Measurements from ENCODE around the gene IMMT. TPM values are rescaled to one million over a fixed set of nuclear protein-coding genes. Genes with fewer than 3 reads are reported as not detected.

IMMT gene
- total and polyA plus RNA-seq, 2 of the 8 experiments (the other 6 are each of a cell fraction or from before 2014, with no cell fraction given): 37.7 to 103 TPM

DNA sequence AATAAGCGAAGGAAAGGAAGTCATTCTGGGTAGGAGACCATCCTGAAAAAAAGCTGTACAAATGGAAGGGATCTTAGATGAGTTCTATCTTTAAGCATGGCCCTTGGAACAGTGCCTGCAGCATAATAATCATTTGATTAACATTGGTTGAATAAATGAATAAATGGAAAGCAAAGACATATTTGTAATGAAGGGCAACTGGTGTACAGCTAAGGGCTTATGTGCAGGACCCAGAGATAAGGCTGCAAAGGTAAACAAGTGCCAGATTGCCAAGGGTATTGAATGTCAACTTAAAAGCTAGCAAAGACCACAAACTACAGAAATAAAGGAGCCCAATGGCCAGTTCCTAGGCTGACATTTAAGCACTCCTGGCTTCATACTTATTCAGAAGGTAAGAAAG lies 19.4 kb downstream of the IMMT start:
- Histone ChIP-seq H2BK15ac (ENCODE audit: low read length) (no peak overlapping the region), H3K4ac (replicated peaks; ENCODE audit: insufficient read length, low read depth, low read length) (no peak overlapping the region), H2AFZ (ENCODE audit: low read length) (no peak overlapping the region), H3K23ac (ENCODE audit: insufficient read length) (no peak overlapping the region), H3K4me1 (replicated peaks in 1 of 4; ENCODE audit: control insufficient read depth in 3 of 4, insufficient read depth in 4 of 4, low read length in 3 of 4) (no peaks in the 10 kb centered on the region), H3K14ac (ENCODE audit: insufficient read length) (no peak overlapping the region), H2BK20ac (ENCODE audit: low read length) (no peak overlapping the region), H3K56ac (replicated peaks; ENCODE audit: insufficient read length, low read depth, low read length) (no peak overlapping the region), H3K79me1 (ENCODE audit: low read depth, low read length) (no peaks in the 10 kb centered on the region; the same call in 1 of the 2 replicates), H4K8ac (ENCODE audit: extremely low read depth, insufficient read depth, low read length) (no peak overlapping the region), H3K27me3 (replicated peaks in 1 of 4; ENCODE audit: control insufficient read depth in 3 of 4, extremely low read depth in 1 of 4, insufficient read depth in 3 of 4, low read length in 3 of 4) (no peaks in the 10 kb centered on the region), H3K36me3 (ENCODE audit: control insufficient read depth in 2 of 4, insufficient read depth in 4 of 4, low read length in 3 of 4) (peaks cover 10 to 39% (median 23%) of the 10 kb centered on the region in 4 experiments; a peak in 7 of 8 replicates), H4K20me1 (replicated peaks in 1 of 2; ENCODE audit: control insufficient read depth in 1 of 2, insufficient read depth in 2 of 2, low read length in 2 of 2) (peaks cover 0 to 2% of the 10 kb centered on the region in 2 experiments), H3K9me3 (ENCODE audit: insufficient read depth in 2 of 2, low read depth in 1 of 2, low read length in 1 of 2) (no peaks in the 10 kb centered on the region), H2BK5ac (ENCODE audit: low read depth, low read length) (no peak overlapping the region), H2BK12ac (ENCODE audit: low read depth, low read length) (no peak overlapping the region), H3K18ac (ENCODE audit: extremely low read depth, low read length) (no peak overlapping the region), H3K79me2 (ENCODE audit: control insufficient read depth in 1 of 2, insufficient read depth in 2 of 2, low read length in 2 of 2) (0 out of 4 replicates have a peak, but pooled peaks cover 0 to 1% of the 10 kb centered on the region in 2 experiments), H3K23me2 (ENCODE audit: low read depth, low read length) (no peaks in the 10 kb centered on the region), H3K4me3 (ENCODE audit: extremely low read depth in 1 of 4, insufficient read depth in 2 of 4, low read depth in 3 of 4, low read length in 4 of 4) (no peak overlapping the region), H2BK120ac (replicated peaks; ENCODE audit: low read depth, low read length) (no peak overlapping the region), H3K9ac (replicated peaks in 1 of 4; ENCODE audit: extremely low read depth in 1 of 4, low read depth in 3 of 4, low read length in 3 of 4) (no peak overlapping the region), H4K91ac (replicated peaks; ENCODE audit: insufficient read length, low read length) (no peak overlapping the region), H3K27ac (ENCODE audit: low read depth, low read length) (no peak overlapping the region), H2AK5ac (ENCODE audit: low read depth, low read length) (no peak overlapping the region), H4K5ac (ENCODE audit: insufficient read length, low read depth, low read length) (no peak overlapping the region), H3K4me2 (ENCODE audit: insufficient read depth in 1 of 2, low read depth in 2 of 2, low read length in 2 of 2) (no peak overlapping the region)
- no peak for FAIRE-seq
- TF ChIP-seq BRCA1 (IDR thresholded peaks at IDR 0.05; ENCODE audit: low read depth, low read length): no peak
- no peak for TF ChIP-seq KDM1A (IDR thresholded peaks at IDR 0.05; ENCODE audit: borderline replicate concordance, low read length)
- TF ChIP-seq, protein P1, sequence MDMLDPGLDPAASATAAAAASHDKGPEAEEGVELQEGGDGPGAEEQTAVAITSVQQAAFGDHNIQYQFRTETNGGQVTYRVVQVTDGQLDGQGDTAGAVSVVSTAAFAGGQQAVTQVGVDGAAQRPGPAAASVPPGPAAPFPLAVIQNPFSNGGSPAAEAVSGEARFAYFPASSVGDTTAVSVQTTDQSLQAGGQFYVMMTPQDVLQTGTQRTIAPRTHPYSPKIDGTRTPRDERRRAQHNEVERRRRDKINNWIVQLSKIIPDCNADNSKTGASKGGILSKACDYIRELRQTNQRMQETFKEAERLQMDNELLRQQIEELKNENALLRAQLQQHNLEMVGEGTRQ (IDR thresholded peaks at IDR 0.05; ENCODE audit: low read length): no peak
- TF ChIP-seq SUZ12 (IDR thresholded peaks at IDR 0.05; ENCODE audit: low read length): no peak
- TF ChIP-seq SP1 (IDR thresholded peaks at IDR 0.05; ENCODE audit: low read depth, low read length): no peak
- TF ChIP-seq CHD1 (IDR thresholded peaks at IDR 0.05; ENCODE audit: low read depth, low read length): no peak
- POLR2A ChIA-PET (ENCODE audit: partially characterized antibody): interaction anchor here (1.2 kb wide), 1 partner anchor 10 kb away, joined by 6 read pairs; no protein-coding TSS in a partner anchor
- CTCF ChIA-PET (ENCODE audit: partially characterized antibody): interaction anchor here (1.2 kb wide), 1 partner anchor 25 kb away, joined by 3 read pairs; no protein-coding TSS in a partner anchor
- WGBS, 2 experiments (ENCODE audit: extremely low coverage in 1 of 2, insufficient coverage in 1 of 2, insufficient read length in 1 of 2, insufficient replicate concordance in 2 of 2, low coverage in 1 of 2, low lambda C conversion rate in 2 of 2, missing lambda C conversion rate in 1 of 2): 100% methylated on average over 1 of the region's 1 CpG; no CpG with 5 or more reads in 1 of the 2 experiments
- no peak for DNase-seq (ENCODE audit: low read depth in 1 of 2, low spot score in 2 of 2)

Measured in H1 (cell line).